ENCODE data around the gene EGFR. TPM values are rescaled to one million over a fixed set of nuclear protein-coding genes. Genes with fewer than 3 reads are reported as not detected.

Gene EGFR
- total RNA-seq, 6 experiments from 2014 or later: 59.3 to 127 (median 93.7) TPM

GRCh38 chr7:54992871-54993475, 25.8 kb upstream of the EGFR start:
- TF ChIP-seq CTCF (IDR thresholded peaks at IDR 0.05): no peak
- no peak for TF ChIP-seq POLR2A (IDR thresholded peaks at IDR 0.05)
- intact Hi-C loops (cut with DNase I): no loop called here
- Histone ChIP-seq H3K27me3 (no peaks in the 10 kb centered on the region), H3K27ac (peak overlapping the region in 2 of 3 donors; percentile 46 to 73), H3K4me1 (peaks cover 0 to 23% (median 8%) of the 10 kb centered on the region in 4 donors), H3K36me3 (no peaks in the 10 kb centered on the region), H3K4me3 (no peak overlapping the region), H3K9me3 (no peaks in the 10 kb centered on the region)
- peak in 1 of 3 donors; percentile 61 for DNase-seq
- peak; percentile 86 to 92 (median 92) for ATAC-seq
- WGBS (ENCODE audit: insufficient coverage, low coverage, low lambda C conversion rate, missing lambda C conversion rate): 31% methylated on average over 4 of the region's 4 CpGs

- Histone ChIP-seq H3K9me3 (no peaks in the 10 kb centered on the region), H3K4me1 (peaks cover 0 to 17% (median 4%) of the 10 kb centered on the region in 4 donors), H3K4me3 (no peak overlapping the region), H3K27ac (no peak overlapping the region), H3K36me3 (no peaks in the 10 kb centered on the region), H3K27me3 (no peaks in the 10 kb centered on the region)
- ATAC-seq (no peak), DNase-seq (no peak)
- intact Hi-C loops (cut with DNase I): no loop called here
- 93% methylated on average over 5 of the region's 5 CpGs for WGBS (ENCODE audit: insufficient coverage, low coverage, low lambda C conversion rate, missing lambda C conversion rate)
- TF ChIP-seq CTCF (IDR thresholded peaks at IDR 0.05) (no peak), POLR2A (IDR thresholded peaks at IDR 0.05) (no peak)
Measured at GRCh38 chr7:54995166-54995565, 23.7 kb upstream of the EGFR start.

GRCh38 chr7:54995610-54996363, 23.0 kb upstream of the EGFR start:
- 41% methylated on average over 4 of the region's 5 CpGs for WGBS (ENCODE audit: insufficient coverage, low coverage, low lambda C conversion rate, missing lambda C conversion rate)
- no peak overlapping the region for H3K27ac ChIP-seq
- no peaks in the 10 kb centered on the region for H3K27me3 ChIP-seq
- no peak overlapping the region for H3K4me3 ChIP-seq
- no peak for DNase-seq
- peaks cover 0 to 17% (median 4%) of the 10 kb centered on the region in 4 donors for H3K4me1 ChIP-seq
- peak in 1 of 4 donors; percentile 17 for ATAC-seq
- TF ChIP-seq CTCF (IDR thresholded peaks at IDR 0.05): no peak
- no peak for TF ChIP-seq POLR2A (IDR thresholded peaks at IDR 0.05)
- intact Hi-C loops (cut with DNase I): no loop called here
- no peaks in the 10 kb centered on the region for H3K9me3 ChIP-seq
- no peaks in the 10 kb centered on the region for H3K36me3 ChIP-seq

GRCh38 chr7:54996391-54996790, 22.4 kb upstream of the EGFR start:
- no peak for ATAC-seq
- Histone ChIP-seq H3K4me1 (peaks cover 0 to 17% (median 4%) of the 10 kb centered on the region in 4 donors), H3K36me3 (no peaks in the 10 kb centered on the region), H3K9me3 (no peaks in the 10 kb centered on the region), H3K4me3 (no peak overlapping the region), H3K27ac (no peak overlapping the region), H3K27me3 (no peaks in the 10 kb centered on the region)
- TF ChIP-seq CTCF (IDR thresholded peaks at IDR 0.05): no peak
- TF ChIP-seq POLR2A (IDR thresholded peaks at IDR 0.05): no peak
- intact Hi-C loops (cut with DNase I): no loop called here
- no peak for DNase-seq

Measured in right lobe of liver (tissue), 6 donors.